ENCODE results near the gene USF1.

DNA sequence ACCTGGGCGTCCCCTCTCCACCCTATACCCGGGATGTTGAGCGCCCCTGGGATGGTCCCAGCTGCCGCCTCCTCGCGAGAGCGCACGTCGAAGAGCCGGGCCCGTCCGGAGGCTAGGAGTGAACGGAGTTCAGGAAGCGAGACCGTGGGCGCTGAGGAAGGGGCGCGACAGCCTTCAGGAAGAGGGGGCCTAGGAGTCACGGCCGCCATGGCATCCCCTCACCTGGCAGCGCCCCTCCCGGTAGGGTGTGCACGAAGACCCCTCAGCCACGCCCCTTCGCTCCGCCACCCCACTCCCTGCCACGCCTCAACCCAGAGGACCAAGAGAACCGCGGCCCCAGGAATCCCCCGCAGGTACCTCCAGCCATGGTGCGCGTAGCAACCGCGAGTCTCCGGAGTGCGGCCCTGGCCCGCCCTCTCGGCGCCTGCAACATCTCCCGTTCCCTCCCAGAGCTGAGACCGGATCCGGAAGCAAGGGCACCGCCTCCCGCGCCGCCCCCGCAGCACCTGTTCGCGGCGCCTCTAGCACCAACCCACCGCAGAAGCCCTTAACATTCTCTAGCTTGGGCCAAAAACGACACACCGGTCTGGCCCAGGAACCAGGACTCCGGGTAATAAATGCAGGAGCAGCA lies 7.1 kb downstream of the USF1 start, which contains the start of gene TSTD1:
- TF ChIP-seq CTCF (IDR thresholded peaks at IDR 0.05; ENCODE audit: borderline replicate concordance, extremely low read depth, low read length, poor library complexity, severe bottlenecking): peak; percentile 26
- TF ChIP-seq EZH2 (IDR thresholded peaks at IDR 0.05; ENCODE audit: borderline replicate concordance, low read depth, low read length, severe bottlenecking): no peak

Measured in DND-41 (cell line).